Peyer's patch (tissue), 4 donors: ENCODE results near the gene ARHGAP31. TPM values are rescaled to one million over a fixed set of nuclear protein-coding genes. Genes with fewer than 3 reads are reported as not detected.
"Not testable (repeated sequence)": the region's sequence is repeated elsewhere in the genome, so short reads cannot be mapped to it uniquely, and the experiment has no call there.

ENCODE experiments used
- DNase-seq, 3 donors: peaks; one replicate each; pipeline ENCODE4 v3.0.0-alpha.2; 2017 to 2019
- H3K27ac ChIP-seq, 4 donors: fragments of 200-600 bp; sonication (generic); one replicate each; pipeline ENCODE4 v1.5.1; 2016 to 2019
- H3K27me3 ChIP-seq, 2 donors: fragments of 200-600 bp; sonication (generic); one replicate each; pipeline ENCODE4 v1.5.1; 2019
- H3K36me3 ChIP-seq, 3 donors: fragments of 200-600 bp; sonication (generic); one replicate each; pipeline ENCODE4 v1.5.1; 2016 to 2019
- H3K4me1 ChIP-seq, 4 donors: fragments of 200-600 bp; sonication (generic); one replicate each; pipeline ENCODE4 v1.5.1; 2016 to 2019
- H3K4me3 ChIP-seq, 4 donors: fragments of 200-600 bp; sonication (generic); 1 replicate in 3 of 4; 2 replicates in 1 of 4; pipeline ENCODE4 v1.5.1; 2016 to 2019; ENCODE audit warnings: mild to moderate bottlenecking in 1 of 4
- H3K9me3 ChIP-seq, 4 donors: fragments of 200-600 bp; sonication (generic); one replicate each; pipeline ENCODE4 v1.5.1; 2016 to 2019; ENCODE audit warnings: mild to moderate bottlenecking in 1 of 4
- CTCF ChIP-seq, 6 experiments: fragments of 450-650 bp in 4 of 6; fragments of 200-600 bp in 2 of 6; sonication (generic) in 1 of 6; IDR thresholded peaks; one replicate each; pipeline ENCODE4 v1.5.1; 2017 to 2019; ENCODE audit warnings: antibody characterized with exemption in 6 of 6, mild to moderate bottlenecking in 3 of 6, moderate library complexity in 1 of 6
- POLR2A ChIP-seq, 2 donors: fragments of 450-650 bp; IDR thresholded peaks; one replicate each; pipeline ENCODE4 v1.5.1; 2017; ENCODE audit warnings: antibody characterized with exemption in 2 of 2, mild to moderate bottlenecking in 2 of 2, moderate library complexity in 2 of 2
- total RNA-seq, 4 donors: library from RNA; depleted of rRNA; stranded (reverse); fragments of >200 nt; gene quantifications; one replicate each; pipeline ENCODE4 v1.1.0, GENCODE V29; 2016

Gene ARHGAP31
- total RNA-seq, 4 donors from 2014 or later, result 4.7 to 19.0 (median 10.1) TPM

- Histone ChIP-seq H3K27ac (no peak overlapping the region), H3K4me3 (no peak overlapping the region)
- DNase-seq, result no peak
Measured at GRCh38 chr3:119258915-119259314, 35.3 kb upstream of the ARHGAP31 start.

GRCh38 chr3:119259821-119260220 is 34.4 kb upstream of the ARHGAP31 start:
- H3K27me3 ChIP-seq, result no peaks in the 10 kb centered on the region
- no peak overlapping the region for H3K4me3 ChIP-seq
- H3K9me3 ChIP-seq, result no peaks in the 10 kb centered on the region
- no peaks in the 10 kb centered on the region for H3K36me3 ChIP-seq
- TF ChIP-seq CTCF (IDR thresholded peaks at IDR 0.05) (no peak), POLR2A (IDR thresholded peaks at IDR 0.05) (no peak)
- H3K27ac ChIP-seq, result no peak overlapping the region
- no peaks in the 10 kb centered on the region for H3K4me1 ChIP-seq
- DNase-seq, result no peak

More at GRCh38 chr3:119258915-119259314, 35.3 kb upstream of the ARHGAP31 start:
- TF ChIP-seq CTCF (IDR thresholded peaks at IDR 0.05) (no peak), POLR2A (IDR thresholded peaks at IDR 0.05) (no peak)
- no peaks in the 10 kb centered on the region for H3K4me1 ChIP-seq
- H3K9me3 ChIP-seq, result no peaks in the 10 kb centered on the region
- no peaks in the 10 kb centered on the region for H3K27me3 ChIP-seq
- no peaks in the 10 kb centered on the region for H3K36me3 ChIP-seq

- Histone ChIP-seq H3K4me1 (no peaks in the 10 kb centered on the region), H3K4me3 (no peak overlapping the region), H3K9me3 (no peaks in the 10 kb centered on the region), H3K27me3 (no peaks in the 10 kb centered on the region), H3K36me3 (no peaks in the 10 kb centered on the region), H3K27ac (no peak overlapping the region)
- DNase-seq, result no peak
- TF ChIP-seq POLR2A (IDR thresholded peaks at IDR 0.05), result no peak
- no peak for TF ChIP-seq CTCF (IDR thresholded peaks at IDR 0.05)
Measured at GRCh38 chr3:119261055-119261454, 33.1 kb upstream of the ARHGAP31 start.

GRCh38 chr3:119270212-119270611 is 24.0 kb upstream of the ARHGAP31 start:
- not testable (repeated sequence) for H3K9me3 ChIP-seq, H3K4me1 ChIP-seq, DNase-seq, H3K27me3 ChIP-seq, H3K36me3 ChIP-seq, H3K4me3 ChIP-seq, H3K27ac ChIP-seq

- no peaks in the 10 kb centered on the region for H3K27me3 ChIP-seq
- no peaks in the 10 kb centered on the region for H3K4me1 ChIP-seq
- DNase-seq, result no peak
- H3K27ac ChIP-seq, result no peak overlapping the region
- TF ChIP-seq POLR2A (IDR thresholded peaks at IDR 0.05) (no peak), CTCF (IDR thresholded peaks at IDR 0.05) (no peak)
- H3K36me3 ChIP-seq, result no peaks in the 10 kb centered on the region
- no peaks in the 10 kb centered on the region for H3K9me3 ChIP-seq
- no peak overlapping the region for H3K4me3 ChIP-seq
Measured at GRCh38 chr3:119276680-119277079, 17.5 kb upstream of the ARHGAP31 start.

- no peak overlapping the region for H3K4me3 ChIP-seq
- H3K36me3 ChIP-seq, result no peaks in the 10 kb centered on the region
- DNase-seq, result no peak
- peaks cover 0 to 10% (median 4%) of the 10 kb centered on the region in 4 donors for H3K9me3 ChIP-seq
- TF ChIP-seq CTCF (IDR thresholded peaks at IDR 0.05) (no peak), POLR2A (IDR thresholded peaks at IDR 0.05) (no peak)
- H3K27me3 ChIP-seq, result no peaks in the 10 kb centered on the region
- peak overlapping the region in 2 of 4 donors; percentile 26 to 52 for H3K27ac ChIP-seq
- no peaks in the 10 kb centered on the region for H3K4me1 ChIP-seq
Measured at GRCh38 chr3:119279101-119279554, 15.1 kb upstream of the ARHGAP31 start.
